Right cardiac atrium (tissue), 5 donors: Measurements from ENCODE around the gene CNIH3. TPM values are rescaled to one million over a fixed set of nuclear protein-coding genes. Genes with fewer than 3 reads are reported as not detected.

ENCODE experiments used
- ATAC-seq, 2 donors: fragments of 200-7000 bp; cut with Tn5 transposase; one replicate each; pipeline versions ENCODE4 v1.8.0 to v1.9.1; 2020; ENCODE audit warnings: moderate library complexity in 2 of 2, mild to moderate bottlenecking in 1 of 2
- DNase-seq, 3 donors: peaks; one replicate each; pipeline ENCODE4 v3.0.0-alpha.2; 2020
- H3K27ac ChIP-seq: one replicate; pipeline ENCODE4 v1.5.1; 2013; ENCODE audit warnings: mild to moderate bottlenecking, low read length, control low read depth, moderate library complexity
- H3K27me3 ChIP-seq: one replicate; pipeline ENCODE4 v1.6.1; 2013; ENCODE audit not compliant: control insufficient read depth, insufficient read depth
- H3K4me1 ChIP-seq: one replicate; pipeline ENCODE4 v1.6.1; 2013; ENCODE audit warnings: low read length; ENCODE audit not compliant: control insufficient read depth, insufficient read depth
- H3K4me3 ChIP-seq: one replicate; pipeline ENCODE4 v1.5.1; 2013; ENCODE audit warnings: low read length, control low read depth
- H3K9me3 ChIP-seq: one replicate; pipeline ENCODE4 v1.6.1; 2013; ENCODE audit warnings: low read length; ENCODE audit not compliant: control insufficient read depth
- WGBS: extraction: QIAGEN DNeasy Blood & Tissue Kit; methylation state at CpG from one replicate; pipeline ENCODE4 v1.1.7; 2013; 5-methylcytosine and 5-hydroxymethylcytosine counted together
- intact Hi-C, 4 donors: fragments of 100-400 bp; cut with DNase I; formaldehyde crosslinking; loops; one replicate each; pipeline versions ENCODE4 v1.11.0 to v1.14.0; 2022 to 2023
- polyA plus RNA-seq: library from polyadenylated mRNA; stranded (reverse); fragments of 200-250 nt; gene quantifications from one replicate; pipeline ENCODE4 v1.2.3, GENCODE V29; 2013
- total RNA-seq, 4 donors: library from RNA; stranded (reverse); fragmentation: NEBNext Ultra II Directional; extraction: Animal tissue kit (Norgen Biotek cat#: 25700); gene quantifications; one replicate each; pipeline ENCODE4 v1.2.1, GENCODE V29; 2021
- donor health status: healthy with polysubstance abuse.
- donor health status: DM: no; HTN: yes; CAD: no.
- donor health status: DM: no; HTN: no; CAD: no.
- donor health status: DM: no; HTN: yes; CAD: no; lungs with severe emphysema.
- donor health status: DM: yes; HTN: yes; CAD: no.

Gene CNIH3
- total and polyA plus RNA-seq, 5 donors = 0.66 to 2.3 (median 1.3) TPM

GRCh38 chr1:224643653-224644052, 27.5 kb downstream of the CNIH3 start:
- intact Hi-C loops = loop anchor here (2.0 to 10.0 kb wide), 5 partner anchors 71 to 211 kb away; no protein-coding TSS in a partner anchor
- Histone ChIP-seq H3K27me3 (no peaks in the 10 kb centered on the region), H3K27ac (no peak overlapping the region), H3K4me3 (no peak overlapping the region), H3K4me1 (no peaks in the 10 kb centered on the region), H3K9me3 (no peaks in the 10 kb centered on the region)
- no peak for ATAC-seq
- WGBS = 74% methylated on average over 5 of the region's 5 CpGs
- no peak for DNase-seq

- Histone ChIP-seq H3K27ac (no peak overlapping the region), H3K27me3 (no peaks in the 10 kb centered on the region), H3K4me1 (no peaks in the 10 kb centered on the region), H3K9me3 (no peaks in the 10 kb centered on the region), H3K4me3 (no peak overlapping the region)
- intact Hi-C loops = loop anchor here (2.0 to 10.0 kb wide), 5 partner anchors 70 to 210 kb away; no protein-coding TSS in a partner anchor
- WGBS = 32% methylated on average over 5 of the region's 5 CpGs
- no peak for DNase-seq
- peak; percentile 41 to 62 for ATAC-seq
Measured at GRCh38 chr1:224644553-224645154, 28.5 kb downstream of the CNIH3 start.

DNA sequence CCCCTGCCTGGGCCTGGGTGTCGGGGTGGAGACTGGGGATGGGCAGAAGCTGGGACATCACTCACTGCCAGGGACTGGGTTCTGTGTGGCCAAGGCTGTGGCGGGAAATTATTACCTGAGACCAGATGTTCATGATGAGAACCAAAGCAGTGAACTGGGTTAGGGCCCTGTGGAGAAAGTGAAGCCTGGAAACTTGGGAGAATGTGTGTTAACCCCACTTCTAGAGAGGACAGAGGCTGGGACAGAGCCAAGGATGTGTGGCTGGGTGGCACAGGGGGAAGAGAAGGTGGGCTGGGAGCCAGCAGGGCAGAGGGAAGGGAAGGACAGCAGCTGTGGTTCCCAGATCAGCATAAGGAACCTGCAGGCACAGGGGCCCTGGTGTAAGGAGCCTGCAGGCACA, 31.3 kb downstream of the CNIH3 start:
- ATAC-seq = no peak
- WGBS = 92% methylated on average over 2 of the region's 2 CpGs
- Histone ChIP-seq H3K27ac (no peak overlapping the region), H3K4me1 (no peaks in the 10 kb centered on the region), H3K27me3 (no peaks in the 10 kb centered on the region), H3K9me3 (no peaks in the 10 kb centered on the region), H3K4me3 (no peak overlapping the region)
- no peak for DNase-seq
- intact Hi-C loops = loop anchor here in 3 of 4 donors (10.0 kb wide), 3 partner anchors 67 to 207 kb away; no protein-coding TSS in a partner anchor

DNA sequence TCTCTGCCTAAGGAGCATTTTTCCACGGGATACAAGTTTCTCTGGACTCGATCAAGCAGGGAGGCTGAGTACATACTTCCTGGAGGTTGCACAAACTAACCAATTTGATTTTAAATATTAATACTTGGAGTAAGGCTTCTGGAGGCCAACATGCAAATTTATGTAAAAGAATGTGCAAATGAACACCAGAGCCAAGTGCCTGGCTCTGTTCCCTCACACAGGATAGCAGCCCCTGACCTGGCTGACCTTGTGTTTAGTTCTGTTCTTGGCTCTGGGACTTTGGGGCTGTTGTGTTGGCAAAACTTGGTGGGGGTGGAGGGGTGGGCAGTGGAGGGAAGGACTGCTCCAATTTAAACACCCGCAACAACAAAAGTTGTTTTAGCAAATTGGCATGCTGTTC, 34.2 kb downstream of the CNIH3 start:
- H3K4me3 ChIP-seq = no peak overlapping the region
- DNase-seq (no peak), ATAC-seq (no peak)
- H3K27ac ChIP-seq = no peak overlapping the region
- H3K9me3 ChIP-seq = no peaks in the 10 kb centered on the region
- 50% methylated on average over 3 of the region's 3 CpGs for WGBS
- no peaks in the 10 kb centered on the region for H3K27me3 ChIP-seq
- no peaks in the 10 kb centered on the region for H3K4me1 ChIP-seq
- intact Hi-C loops = loop anchor here in 1 of 4 donors (10.0 kb wide), 1 partner anchor 85 kb away; no protein-coding TSS in a partner anchor

GRCh38 chr1:224651188-224651587, 35.1 kb downstream of the CNIH3 start:
- intact Hi-C loops = loop anchor here in 1 of 4 donors (10.0 kb wide), 1 partner anchor 84 kb away; no protein-coding TSS in a partner anchor
- H3K27ac ChIP-seq = no peak overlapping the region

GRCh38 chr1:224656392-224656791, 40.3 kb downstream of the CNIH3 start:
- H3K27me3 ChIP-seq = no peaks in the 10 kb centered on the region
- intact Hi-C loops = loop anchor here in 1 of 4 donors (10.0 kb wide), 1 partner anchor 78 kb away; no protein-coding TSS in a partner anchor
- ATAC-seq = no peak
- no peak overlapping the region for H3K4me3 ChIP-seq
- H3K4me1 ChIP-seq = no peaks in the 10 kb centered on the region
- WGBS = 91% methylated on average over 10 of the region's 10 CpGs
- no peaks in the 10 kb centered on the region for H3K9me3 ChIP-seq
- H3K27ac ChIP-seq = no peak overlapping the region
- no peak for DNase-seq

More at GRCh38 chr1:224651188-224651587, 35.1 kb downstream of the CNIH3 start:
- Histone ChIP-seq H3K9me3 (no peaks in the 10 kb centered on the region), H3K4me1 (no peaks in the 10 kb centered on the region), H3K4me3 (no peak overlapping the region), H3K27me3 (no peaks in the 10 kb centered on the region)
- 90% methylated on average over 7 of the region's 7 CpGs for WGBS
- ATAC-seq (no peak), DNase-seq (no peak)

DNA sequence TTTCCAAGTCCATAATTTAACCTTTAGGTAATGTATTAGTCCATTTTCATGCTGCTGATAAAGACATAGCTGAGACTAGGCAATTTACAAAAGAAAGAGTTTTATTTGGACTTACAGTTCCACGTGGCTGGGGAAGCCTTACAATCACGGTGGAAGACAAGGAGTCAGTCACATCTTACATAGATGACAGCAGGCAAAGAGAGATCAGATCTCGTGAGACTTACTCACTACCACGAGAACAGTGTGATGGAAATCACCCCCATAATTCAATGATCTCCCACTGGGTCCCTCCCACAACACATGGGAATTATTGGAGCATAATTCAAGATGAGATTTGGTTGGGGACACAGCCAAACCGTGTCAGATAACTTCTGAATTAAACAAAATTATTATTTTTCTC, 44.0 kb downstream of the CNIH3 start:
- Histone ChIP-seq H3K4me3 (no peak overlapping the region), H3K4me1 (no peaks in the 10 kb centered on the region), H3K27ac (no peak overlapping the region), H3K27me3 (no peaks in the 10 kb centered on the region), H3K9me3 (no peaks in the 10 kb centered on the region)
- no peak for DNase-seq
- no peak for ATAC-seq
- 64% methylated on average over 5 of the region's 5 CpGs for WGBS
- intact Hi-C loops = no loop called here

GRCh38 chr1:224662870-224663269, 46.8 kb downstream of the CNIH3 start:
- no peak overlapping the region for H3K27ac ChIP-seq
- no peak overlapping the region for H3K4me3 ChIP-seq
- 98% methylated on average over 3 of the region's 3 CpGs for WGBS
- intact Hi-C loops = no loop called here
- ATAC-seq = no peak
- no peaks in the 10 kb centered on the region for H3K9me3 ChIP-seq
- no peak for DNase-seq
- no peaks in the 10 kb centered on the region for H3K4me1 ChIP-seq
- no peaks in the 10 kb centered on the region for H3K27me3 ChIP-seq

- intact Hi-C loops = no loop called here
- Histone ChIP-seq H3K4me3 (no peak overlapping the region), H3K4me1 (peaks cover 2% of the 10 kb centered on the region), H3K9me3 (no peaks in the 10 kb centered on the region), H3K27ac (no peak overlapping the region), H3K27me3 (no peaks in the 10 kb centered on the region)
- WGBS = 68% methylated on average over 3 of the region's 3 CpGs
- no peak for DNase-seq
- ATAC-seq = no peak
Measured at GRCh38 chr1:224665016-224665415, 48.9 kb downstream of the CNIH3 start.

- Histone ChIP-seq H3K9me3 (no peaks in the 10 kb centered on the region), H3K4me3 (no peak overlapping the region), H3K27ac (no peak overlapping the region), H3K4me1 (peaks cover 2% of the 10 kb centered on the region), H3K27me3 (no peaks in the 10 kb centered on the region)
- no peak for ATAC-seq
- DNase-seq = no peak
- intact Hi-C loops = no loop called here
Measured at GRCh38 chr1:224666078-224666477, 50.0 kb downstream of the CNIH3 start.

DNA sequence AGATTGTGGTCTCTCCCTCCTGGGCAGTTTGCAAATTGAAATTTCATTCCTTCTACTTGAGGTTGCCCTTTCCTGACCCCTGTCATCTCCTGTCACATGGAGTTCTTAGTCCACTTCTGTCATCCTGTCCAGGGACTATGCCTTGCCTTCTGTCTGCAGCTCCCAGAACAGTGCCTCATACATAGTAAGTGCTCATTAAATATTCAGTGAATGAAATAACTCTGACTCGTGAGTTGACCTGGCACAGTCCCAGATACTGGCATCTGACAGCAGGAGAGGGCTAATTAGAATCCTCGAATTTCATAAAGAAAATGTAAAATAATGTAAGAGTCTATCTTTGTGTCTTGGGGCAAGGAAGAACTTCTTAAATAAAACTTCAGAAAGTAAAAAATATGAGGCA, 50.8 kb downstream of the CNIH3 start:
- Histone ChIP-seq H3K27me3 (no peaks in the 10 kb centered on the region), H3K4me1 (peaks cover 2% of the 10 kb centered on the region), H3K27ac (no peak overlapping the region), H3K9me3 (no peaks in the 10 kb centered on the region), H3K4me3 (no peak overlapping the region)
- ATAC-seq (no peak), DNase-seq (no peak)
- WGBS = 70% methylated on average over 2 of the region's 2 CpGs
- intact Hi-C loops = no loop called here
